Activated CD4-positive, alpha-beta T cell treated with anti-CD3 and anti-CD28 coated beads for 24 hours (primary cell): Measurements from ENCODE around the gene TMEM178B.
"Not testable (repeated sequence)": the region's sequence is repeated elsewhere in the genome, so short reads cannot be mapped to it uniquely, and the experiment has no call there.

Source experiments
- DNase-seq, 2 donors: peaks; one replicate each; pipeline ENCODE4 v3.0.0-alpha.2; 2020; ENCODE audit warnings: low read depth in 2 of 2

Gene TMEM178B

DNA sequence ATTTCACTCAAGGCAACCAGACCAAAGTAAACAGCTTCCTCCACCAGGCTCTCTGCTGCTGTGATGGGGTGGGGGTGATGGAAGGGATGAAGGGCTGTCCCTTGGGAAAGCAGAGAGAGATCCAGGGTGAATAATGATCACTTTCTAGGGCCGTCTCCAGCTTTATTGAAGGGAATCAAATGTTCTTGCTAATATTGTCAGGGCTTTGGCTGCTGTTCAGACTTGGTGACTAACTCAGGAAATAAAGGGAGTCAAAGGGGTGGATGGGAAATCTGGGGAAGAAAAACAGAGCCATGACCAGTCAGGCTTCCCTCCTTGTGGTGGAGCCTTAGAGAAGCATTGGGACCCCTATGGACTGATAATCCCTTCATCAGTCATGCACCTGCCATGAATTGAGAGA, 281.2 kb downstream of the TMEM178B start:
- no peak for DNase-seq

- DNase-seq: no peak
Observed at GRCh38 chr7:141356161-141356560, 282.3 kb downstream of the TMEM178B start.

- DNase-seq: no peak
Observed at GRCh38 chr7:141358386-141358785, 284.5 kb downstream of the TMEM178B start.

DNA sequence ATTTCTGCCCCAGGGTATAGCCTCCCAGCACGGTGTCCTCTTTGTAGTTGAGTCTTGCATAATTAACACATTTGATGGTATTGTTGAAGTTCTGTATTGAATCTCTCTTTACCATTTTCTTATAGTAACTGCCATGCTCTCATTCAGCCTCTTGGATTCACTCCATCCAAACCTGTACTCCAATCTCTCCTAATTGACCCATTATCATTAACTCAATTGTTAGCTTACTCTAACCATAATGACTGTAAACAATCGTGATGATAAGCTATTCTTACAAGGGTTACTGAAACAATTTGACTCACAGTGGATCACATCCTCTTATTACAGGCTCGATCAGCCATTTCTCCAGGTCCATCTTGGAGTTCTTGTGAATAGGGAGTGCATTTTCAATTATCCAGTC, 285.4 kb downstream of the TMEM178B start:
- DNase-seq: no peak

- no peak for DNase-seq
Observed at GRCh38 chr7:141359740-141360415, 286.0 kb downstream of the TMEM178B start.

DNA sequence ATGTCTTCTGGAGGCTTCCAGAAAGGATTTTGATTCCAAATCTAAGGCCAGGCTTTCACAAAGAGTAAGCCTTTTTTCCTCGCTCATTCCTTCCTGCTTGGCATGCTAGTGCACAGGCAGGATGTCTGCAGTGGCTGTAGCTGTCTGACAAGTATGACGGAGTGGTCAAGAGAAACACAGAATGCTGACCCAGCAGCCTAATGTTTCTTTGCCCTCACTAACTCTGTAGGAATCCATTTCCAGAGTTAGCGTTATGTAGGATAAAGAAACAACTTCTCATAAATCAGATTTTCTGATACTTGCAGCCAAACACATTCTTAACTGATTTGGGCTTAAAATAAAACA, 286.5 kb downstream of the TMEM178B start:
- no peak for DNase-seq

- DNase-seq: no peak
Observed at GRCh38 chr7:141360803-141361202, 286.9 kb downstream of the TMEM178B start.

- no peak for DNase-seq
Observed at GRCh38 chr7:141361479-141361878, 287.6 kb downstream of the TMEM178B start.

DNA sequence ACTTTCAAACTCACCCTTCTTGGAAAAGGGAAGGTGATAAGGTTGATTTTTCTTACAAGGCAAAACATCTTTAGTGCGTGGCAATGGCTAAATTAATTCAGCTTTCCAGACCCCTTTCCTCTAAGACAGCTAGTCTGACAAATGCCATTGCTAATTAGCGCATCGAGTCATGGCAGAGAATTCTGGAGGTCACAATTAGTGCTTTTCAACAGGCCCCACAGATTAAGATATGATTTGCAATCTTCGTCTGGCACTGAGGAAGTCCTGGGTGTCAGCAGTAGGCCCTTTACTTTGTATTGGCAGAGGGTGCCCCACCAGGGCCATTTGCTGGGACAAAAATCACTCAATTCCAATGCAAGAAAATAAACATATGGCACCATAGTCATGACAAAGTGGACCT, 288.1 kb downstream of the TMEM178B start:
- DNase-seq: no peak

- no peak for DNase-seq
Observed at GRCh38 chr7:141362580-141363435, 288.9 kb downstream of the TMEM178B start.

- DNase-seq: no peak
Observed at GRCh38 chr7:141363748-141364147, 289.9 kb downstream of the TMEM178B start.

GRCh38 chr7:141366091-141366621, 292.3 kb downstream of the TMEM178B start:
- no peak for DNase-seq

- DNase-seq: no peak
Observed at GRCh38 chr7:141369422-141369821, 295.6 kb downstream of the TMEM178B start.

GRCh38 chr7:141370178-141370577, 296.3 kb downstream of the TMEM178B start:
- no peak for DNase-seq

DNA sequence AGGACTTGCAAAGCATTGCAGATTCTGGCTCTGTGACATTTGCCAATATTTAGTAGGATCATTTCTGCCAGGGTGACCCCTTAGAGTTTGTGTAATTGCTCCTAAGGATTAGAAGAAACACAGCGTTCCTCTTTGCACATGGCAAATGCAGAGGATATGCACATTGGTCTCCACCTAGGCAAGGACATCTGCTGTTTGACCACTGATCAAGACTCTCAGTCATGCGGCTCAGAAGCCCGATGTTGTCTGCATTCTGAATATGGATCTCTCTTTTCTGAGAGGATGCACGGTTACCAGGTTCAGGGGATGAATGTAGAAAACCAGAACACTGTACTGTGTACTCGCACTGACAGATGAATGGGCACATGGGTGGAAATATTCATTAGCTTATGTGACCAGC, 296.8 kb downstream of the TMEM178B start:
- no peak for DNase-seq

DNA sequence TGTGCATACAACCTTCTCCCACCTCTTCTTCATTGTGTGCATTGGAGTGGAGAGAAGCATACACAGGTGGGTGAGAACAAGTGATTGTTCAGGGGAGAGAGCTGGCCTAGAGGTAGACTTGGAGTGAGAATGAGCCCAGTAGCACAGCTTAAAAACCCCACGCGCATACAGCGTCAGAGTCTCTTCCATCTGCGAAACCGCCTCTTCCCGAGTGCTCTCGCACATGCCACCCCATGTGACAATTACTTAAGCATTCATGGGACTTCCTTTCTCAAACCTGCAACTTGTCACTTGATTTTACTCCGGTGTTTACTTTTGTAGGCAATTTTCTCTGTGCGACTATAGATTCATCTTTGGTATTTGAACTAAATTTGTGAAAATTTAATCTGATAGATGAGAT, 300.6 kb downstream of the TMEM178B start:
- DNase-seq: no peak

DNA sequence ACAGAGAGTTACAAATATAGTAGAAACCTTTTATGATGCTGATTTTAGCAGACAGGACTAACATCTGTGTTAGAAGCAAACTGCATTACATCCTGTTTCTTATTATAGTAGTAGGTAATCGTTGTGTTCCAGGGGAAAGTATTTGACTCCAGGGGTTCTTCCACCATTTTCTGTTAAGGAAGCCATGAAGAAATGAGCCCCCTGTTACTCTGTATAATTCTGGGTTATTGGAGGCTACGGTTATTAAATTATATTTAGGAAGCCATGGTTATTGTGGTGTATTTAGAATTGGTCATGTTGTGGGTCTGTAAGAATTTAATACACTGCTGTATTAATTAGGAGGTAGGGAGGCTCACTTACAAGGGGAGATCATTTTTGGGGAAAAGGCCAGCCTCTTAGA, 301.6 kb downstream of the TMEM178B start:
- DNase-seq: no peak

DNA sequence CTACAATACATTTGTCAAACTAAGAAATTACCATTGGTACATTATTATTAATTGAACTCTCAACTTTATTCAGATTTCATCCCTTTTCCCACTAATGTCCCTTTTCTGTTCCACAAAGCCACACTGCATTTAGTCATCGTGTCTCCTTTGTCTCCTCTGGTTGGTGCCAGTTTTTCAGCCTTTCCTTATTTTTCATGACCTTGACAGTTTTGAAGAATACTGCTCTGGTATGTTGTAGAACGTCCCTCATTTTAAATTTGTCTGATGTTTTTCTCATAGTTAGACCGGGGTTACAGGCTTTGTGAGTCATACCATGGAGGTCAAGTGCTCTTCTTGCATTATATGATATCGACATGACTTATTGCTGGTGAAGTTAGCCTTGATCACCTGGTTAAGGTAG, 304.0 kb downstream of the TMEM178B start:
- DNase-seq: no peak

DNA sequence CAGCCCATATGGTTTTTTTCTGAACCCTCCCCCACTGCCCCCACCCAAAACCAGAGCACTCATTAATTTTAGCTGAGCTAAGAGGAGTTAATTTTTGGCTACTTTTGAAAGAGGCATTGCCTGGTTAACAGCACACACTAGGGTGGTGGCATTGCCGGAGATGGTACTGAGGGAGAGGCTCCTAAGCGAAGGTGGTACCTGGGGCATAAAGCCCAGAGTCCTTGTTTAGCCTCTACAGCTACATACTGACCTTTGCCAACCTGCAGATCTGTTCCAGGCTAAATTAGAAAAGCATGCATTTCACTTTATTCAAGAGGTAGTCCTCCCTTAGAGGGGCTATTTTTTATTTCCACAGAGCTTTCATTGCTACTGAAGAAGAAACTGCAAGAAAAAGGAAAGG, 304.5 kb downstream of the TMEM178B start:
- no peak for DNase-seq

- DNase-seq: no peak
Observed at GRCh38 chr7:141381794-141382427, 308.0 kb downstream of the TMEM178B start.

DNA sequence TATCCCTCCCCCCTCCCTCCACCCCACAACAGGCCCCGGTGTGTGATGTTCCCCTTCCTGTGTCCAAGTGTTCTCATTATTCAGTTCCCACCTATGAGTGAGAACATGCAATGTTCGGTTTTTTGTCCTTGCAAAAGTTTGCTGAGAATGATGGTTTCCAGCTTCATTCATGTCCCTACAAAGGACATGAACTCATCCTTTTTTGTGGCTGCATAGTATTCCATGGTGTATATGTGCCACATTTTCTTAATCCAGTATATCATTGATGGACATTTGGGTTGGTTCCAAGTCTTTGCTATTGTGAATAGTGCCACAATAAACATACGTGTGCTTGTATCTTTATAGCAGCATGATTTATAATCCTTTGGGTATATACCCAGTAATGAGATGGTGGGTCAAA, 309.5 kb downstream of the TMEM178B start:
- DNase-seq: not testable (repeated sequence)

DNA sequence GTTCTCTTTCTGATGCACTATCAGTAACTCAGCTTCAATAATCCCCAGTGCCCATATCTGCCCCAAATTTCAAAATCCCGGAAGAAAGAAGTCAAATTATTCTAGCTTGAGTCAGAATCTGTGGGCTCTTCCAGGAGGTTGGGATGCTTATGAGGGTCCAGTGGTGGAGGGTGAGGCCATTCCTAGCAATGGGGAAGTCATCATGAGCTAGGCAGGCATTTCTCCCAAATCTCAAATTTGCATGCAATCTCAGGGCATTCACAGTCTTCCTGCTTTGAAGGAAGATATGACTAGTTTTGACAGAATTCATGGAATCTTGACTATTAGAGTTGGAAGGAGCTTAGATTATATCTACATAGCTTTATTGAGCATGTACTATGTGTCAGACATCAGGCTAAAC, 313.0 kb downstream of the TMEM178B start:
- DNase-seq: no peak
